ENCODE data around the gene LMTK2. TPM values are rescaled to one million over a fixed set of nuclear protein-coding genes. Genes with fewer than 3 reads are reported as not detected.

The LMTK2 gene
- polyA plus RNA-seq, 1 donor from 2014 or later, result 11.9 TPM

DNA sequence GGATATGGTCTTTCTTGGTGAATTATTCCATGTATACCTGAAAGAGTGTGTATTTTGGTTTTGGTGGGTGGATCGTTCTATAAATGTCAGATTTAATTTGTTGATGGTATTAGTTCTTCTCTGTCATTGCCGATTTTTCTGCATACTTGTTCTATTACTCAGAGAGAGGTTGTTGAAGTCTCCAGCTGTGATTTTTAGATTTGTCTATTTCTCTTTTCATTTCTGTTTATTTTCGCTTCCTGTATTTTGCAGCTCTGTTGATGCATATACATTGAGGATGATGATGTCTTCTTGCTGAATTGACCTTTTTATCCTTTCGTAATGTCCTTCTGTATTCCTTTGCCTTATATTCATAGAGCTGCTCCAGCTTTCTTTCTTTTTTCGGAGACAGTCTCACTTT, 92.5 kb downstream of the LMTK2 start:
- H4K20me1 ChIP-seq (ENCODE audit: insufficient read depth), result no peaks in the 10 kb centered on the region
- H2AFZ ChIP-seq (ENCODE audit: low read depth, low read length), result no peak overlapping the region
- no peaks in the 10 kb centered on the region for H3K27me3 ChIP-seq (ENCODE audit: insufficient read depth, low read depth, low read length)
- H3K9me2 ChIP-seq (ENCODE audit: insufficient read depth, low read length), result no peaks in the 10 kb centered on the region
- H3K79me2 ChIP-seq (replicated peaks; ENCODE audit: insufficient read depth, low read length), result no peaks in the 10 kb centered on the region
- H3K4me2 ChIP-seq (ENCODE audit: low read length), result no peak overlapping the region
- H3K36me3 ChIP-seq (ENCODE audit: insufficient read depth, low read length), result no peaks in the 10 kb centered on the region
- H3K9me3 ChIP-seq (ENCODE audit: low read length), result no peaks in the 10 kb centered on the region
- TF ChIP-seq CTCF (IDR thresholded peaks at IDR 0.05; ENCODE audit: poor library complexity, severe bottlenecking) (no peak), RAD21 (conservative IDR thresholded peaks at IDR 0.05) (no peak), SMC3 (conservative IDR thresholded peaks at IDR 0.05; ENCODE audit: poor library complexity) (no peak), POLR2AphosphoS5 (IDR thresholded peaks at IDR 0.05) (no peak), EP300 (conservative IDR thresholded peaks at IDR 0.05; ENCODE audit: poor library complexity, severe bottlenecking) (no peak), MXI1 (conservative IDR thresholded peaks at IDR 0.05; ENCODE audit: poor library complexity, severe bottlenecking) (no peak), EZH2 (IDR thresholded peaks at IDR 0.05; ENCODE audit: borderline replicate concordance, insufficient read depth, low read length, poor library complexity, severe bottlenecking) (no peak), TAF1 (IDR thresholded peaks at IDR 0.05; ENCODE audit: low read depth) (no peak)
- TF ChIP-seq, protein P1, sequence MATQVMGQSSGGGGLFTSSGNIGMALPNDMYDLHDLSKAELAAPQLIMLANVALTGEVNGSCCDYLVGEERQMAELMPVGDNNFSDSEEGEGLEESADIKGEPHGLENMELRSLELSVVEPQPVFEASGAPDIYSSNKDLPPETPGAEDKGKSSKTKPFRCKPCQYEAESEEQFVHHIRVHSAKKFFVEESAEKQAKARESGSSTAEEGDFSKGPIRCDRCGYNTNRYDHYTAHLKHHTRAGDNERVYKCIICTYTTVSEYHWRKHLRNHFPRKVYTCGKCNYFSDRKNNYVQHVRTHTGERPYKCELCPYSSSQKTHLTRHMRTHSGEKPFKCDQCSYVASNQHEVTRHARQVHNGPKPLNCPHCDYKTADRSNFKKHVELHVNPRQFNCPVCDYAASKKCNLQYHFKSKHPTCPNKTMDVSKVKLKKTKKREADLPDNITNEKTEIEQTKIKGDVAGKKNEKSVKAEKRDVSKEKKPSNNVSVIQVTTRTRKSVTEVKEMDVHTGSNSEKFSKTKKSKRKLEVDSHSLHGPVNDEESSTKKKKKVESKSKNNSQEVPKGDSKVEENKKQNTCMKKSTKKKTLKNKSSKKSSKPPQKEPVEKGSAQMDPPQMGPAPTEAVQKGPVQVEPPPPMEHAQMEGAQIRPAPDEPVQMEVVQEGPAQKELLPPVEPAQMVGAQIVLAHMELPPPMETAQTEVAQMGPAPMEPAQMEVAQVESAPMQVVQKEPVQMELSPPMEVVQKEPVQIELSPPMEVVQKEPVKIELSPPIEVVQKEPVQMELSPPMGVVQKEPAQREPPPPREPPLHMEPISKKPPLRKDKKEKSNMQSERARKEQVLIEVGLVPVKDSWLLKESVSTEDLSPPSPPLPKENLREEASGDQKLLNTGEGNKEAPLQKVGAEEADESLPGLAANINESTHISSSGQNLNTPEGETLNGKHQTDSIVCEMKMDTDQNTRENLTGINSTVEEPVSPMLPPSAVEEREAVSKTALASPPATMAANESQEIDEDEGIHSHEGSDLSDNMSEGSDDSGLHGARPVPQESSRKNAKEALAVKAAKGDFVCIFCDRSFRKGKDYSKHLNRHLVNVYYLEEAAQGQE (IDR thresholded peaks at IDR 0.05; ENCODE audit: borderline replicate concordance), result no peak
- no peak overlapping the region for H3K9ac ChIP-seq (ENCODE audit: low read length)
- no peak overlapping the region for H3K27ac ChIP-seq (ENCODE audit: low read length)
- H3F3A ChIP-seq (ENCODE audit: insufficient read depth, low read length, poor library complexity, severe bottlenecking), result no peaks in the 10 kb centered on the region
- no peak overlapping the region for H3K4me3 ChIP-seq (ENCODE audit: low read length)

GRCh38 chr7:98200364-98200763, 93.7 kb downstream of the LMTK2 start:
- Histone ChIP-seq H3K4me3 (ENCODE audit: low read length) (no peak overlapping the region), H3K9me3 (ENCODE audit: low read length) (no peaks in the 10 kb centered on the region), H3K9ac (ENCODE audit: low read length) (no peak overlapping the region), H3K9me2 (ENCODE audit: insufficient read depth, low read length) (no peaks in the 10 kb centered on the region), H2AFZ (ENCODE audit: low read depth, low read length) (no peak overlapping the region), H3K4me2 (ENCODE audit: low read length) (no peak overlapping the region), H3K36me3 (ENCODE audit: insufficient read depth, low read length) (no peaks in the 10 kb centered on the region), H3K79me2 (replicated peaks; ENCODE audit: insufficient read depth, low read length) (no peaks in the 10 kb centered on the region), H3F3A (ENCODE audit: insufficient read depth, low read length, poor library complexity, severe bottlenecking) (no peaks in the 10 kb centered on the region), H3K27me3 (ENCODE audit: insufficient read depth, low read depth, low read length) (no peaks in the 10 kb centered on the region), H3K27ac (ENCODE audit: low read length) (no peak overlapping the region), H4K20me1 (ENCODE audit: insufficient read depth) (no peaks in the 10 kb centered on the region)
- no peak for TF ChIP-seq EP300 (conservative IDR thresholded peaks at IDR 0.05; ENCODE audit: poor library complexity, severe bottlenecking)
- TF ChIP-seq CTCF (IDR thresholded peaks at IDR 0.05; ENCODE audit: poor library complexity, severe bottlenecking), result no peak
- no peak for TF ChIP-seq MXI1 (conservative IDR thresholded peaks at IDR 0.05; ENCODE audit: poor library complexity, severe bottlenecking)
- no peak for TF ChIP-seq POLR2AphosphoS5 (IDR thresholded peaks at IDR 0.05)
- no peak for TF ChIP-seq SMC3 (conservative IDR thresholded peaks at IDR 0.05; ENCODE audit: poor library complexity)
- TF ChIP-seq, protein P1 (IDR thresholded peaks at IDR 0.05; ENCODE audit: borderline replicate concordance), result no peak
- TF ChIP-seq EZH2 (IDR thresholded peaks at IDR 0.05; ENCODE audit: borderline replicate concordance, insufficient read depth, low read length, poor library complexity, severe bottlenecking), result no peak
- no peak for TF ChIP-seq TAF1 (IDR thresholded peaks at IDR 0.05; ENCODE audit: low read depth)
- TF ChIP-seq RAD21 (conservative IDR thresholded peaks at IDR 0.05), result no peak

Data from neural cell (in vitro differentiated cells).